Measurements from ENCODE around the gene CAB39L.
A peak's percentile ranks its signal among the peaks of the same experiment; 100 is the strongest.

The CAB39L gene

DNA sequence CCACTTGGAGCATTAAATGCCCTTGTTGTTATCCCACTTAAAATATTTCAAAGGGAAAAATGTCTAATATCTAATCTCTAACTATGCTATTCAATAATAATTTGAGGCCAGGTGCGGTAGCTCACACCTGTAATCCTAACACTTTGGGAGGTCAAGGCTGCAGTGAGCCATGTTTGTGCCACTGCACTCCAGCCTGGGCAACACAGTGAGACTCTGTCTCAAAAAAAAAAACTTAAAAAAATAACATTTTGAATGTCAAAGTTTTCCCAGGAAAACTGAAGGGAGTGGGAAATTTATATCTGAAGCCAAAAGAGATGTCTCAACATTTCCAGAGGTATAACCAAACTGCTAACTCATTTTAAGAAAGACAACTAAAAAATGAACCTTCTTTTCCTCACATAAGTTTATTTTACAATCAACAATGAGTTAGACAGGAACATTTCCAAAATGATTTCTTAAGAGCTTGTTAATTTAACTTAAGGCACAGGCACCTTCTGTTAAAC lies 47.9 kb downstream of the CAB39L start:
- no peak for DNase-seq

- DNase-seq: no peak
Measured at GRCh38 chr13:49395451-49395865, 48.4 kb downstream of the CAB39L start.

DNA sequence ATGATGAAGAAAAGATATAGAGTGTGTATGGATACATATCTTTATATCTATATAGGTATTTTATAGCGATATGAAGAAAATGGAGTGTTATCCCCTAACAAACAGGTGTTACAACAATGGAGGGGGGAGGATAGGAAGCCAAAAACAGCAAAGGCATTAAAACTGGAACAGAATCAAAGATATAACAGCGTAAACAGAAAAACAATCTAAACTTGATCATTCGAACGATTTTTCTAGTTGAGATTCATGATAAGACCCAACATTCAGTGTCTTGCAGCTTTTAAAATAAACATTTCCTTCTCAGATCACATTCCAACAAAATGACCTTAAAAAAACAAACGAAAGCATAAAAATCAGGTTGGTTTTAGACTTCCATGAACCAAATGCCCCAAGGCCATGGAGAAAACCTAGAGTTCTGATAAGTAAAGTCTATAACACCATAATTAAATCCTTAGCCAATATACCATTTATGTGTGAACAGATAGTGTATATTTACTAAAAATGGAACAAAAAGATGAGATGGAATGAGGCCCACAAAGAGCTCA lies 55.7 kb downstream of the CAB39L start:
- no peak for DNase-seq

GRCh38 chr13:49386664-49387063 lies 57.2 kb downstream of the CAB39L start:
- DNase-seq: no peak

DNA sequence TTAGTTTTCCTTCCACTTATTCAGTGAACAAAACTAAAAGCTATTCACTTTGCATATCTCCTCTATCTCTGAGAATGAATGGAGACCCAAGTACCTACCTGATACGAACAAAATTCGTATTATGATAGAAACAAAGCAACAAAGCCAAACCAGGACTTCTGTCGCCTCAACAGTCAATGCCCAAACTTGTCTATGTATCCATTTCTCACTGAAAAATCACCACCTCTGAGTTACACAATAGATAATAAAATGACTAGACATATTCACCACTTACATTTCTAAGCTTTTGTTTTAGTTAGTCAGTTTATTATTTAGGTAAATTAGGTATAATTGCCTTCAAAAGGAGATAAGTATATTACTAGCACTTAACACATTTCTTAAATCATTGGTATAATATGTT lies 67.7 kb downstream of the CAB39L start:
- no peak for DNase-seq

DNA sequence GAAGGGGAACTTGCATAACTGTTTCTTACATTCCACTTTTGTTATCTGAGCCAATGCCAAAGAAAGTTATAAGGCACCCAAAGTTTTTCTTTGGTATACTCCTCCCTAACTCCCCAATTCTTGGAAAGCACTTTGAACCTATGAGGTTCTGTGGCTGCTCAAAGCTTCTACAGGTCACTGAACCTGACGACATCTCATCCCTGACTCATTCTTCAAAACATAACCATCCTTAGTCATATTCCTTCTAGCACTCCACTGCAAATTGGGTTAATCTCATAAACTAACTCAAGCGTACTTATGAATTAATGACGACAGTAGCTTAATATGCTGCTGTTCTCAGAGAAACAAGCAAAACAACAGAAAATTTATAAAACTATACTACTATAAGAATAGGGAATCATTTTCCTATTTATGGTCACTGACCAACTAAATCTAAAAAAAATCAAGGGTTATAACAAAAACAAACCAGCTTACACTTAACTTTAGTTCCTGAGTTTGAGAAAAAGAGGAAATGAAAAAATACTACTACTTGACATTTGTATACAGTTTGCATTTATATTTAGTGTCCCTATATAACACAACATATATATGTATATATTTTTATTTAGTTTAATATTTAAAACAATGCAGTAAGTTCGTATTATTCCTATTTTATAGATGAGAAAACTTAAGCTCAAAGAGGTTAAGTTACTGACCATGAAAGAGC lies 69.1 kb downstream of the CAB39L start:
- DNase-seq: no peak

GRCh38 chr13:49373716-49374115 lies 70.1 kb downstream of the CAB39L start:
- no peak for DNase-seq

- peak in 3 of 6 experiments; percentile 74 to 85 (median 77) for DNase-seq
Measured at GRCh38 chr13:49371943-49372613, 71.8 kb downstream of the CAB39L start.

GRCh38 chr13:49370371-49370770 lies 73.5 kb downstream of the CAB39L start:
- no peak for DNase-seq

- DNase-seq: no peak
Measured at GRCh38 chr13:49369866-49370265, 74.0 kb downstream of the CAB39L start.

- no peak for DNase-seq
Measured at GRCh38 chr13:49368688-49369087, 75.2 kb downstream of the CAB39L start.

GRCh38 chr13:49367640-49368422 lies 76.0 kb downstream of the CAB39L start:
- DNase-seq: no peak

DNA sequence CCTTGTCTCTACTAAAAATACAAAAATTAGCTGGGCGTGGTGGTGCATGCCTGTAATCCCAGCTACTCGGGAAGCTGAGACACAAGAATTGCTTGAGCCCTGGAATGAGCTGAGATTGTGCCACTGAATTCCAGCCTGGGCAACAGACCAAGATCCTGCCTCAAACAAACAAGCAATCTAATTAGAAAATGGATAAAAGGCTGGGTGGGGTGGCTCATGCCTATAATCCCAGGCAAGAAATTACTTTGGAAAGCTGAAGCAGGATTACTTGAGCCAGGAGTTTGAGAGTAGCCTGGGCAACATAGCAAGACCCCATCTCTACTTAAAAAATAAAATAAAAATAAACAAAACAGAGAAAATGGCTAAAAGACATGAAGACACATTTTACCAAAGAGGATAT lies 77.0 kb downstream of the CAB39L start:
- no peak for DNase-seq

DNA sequence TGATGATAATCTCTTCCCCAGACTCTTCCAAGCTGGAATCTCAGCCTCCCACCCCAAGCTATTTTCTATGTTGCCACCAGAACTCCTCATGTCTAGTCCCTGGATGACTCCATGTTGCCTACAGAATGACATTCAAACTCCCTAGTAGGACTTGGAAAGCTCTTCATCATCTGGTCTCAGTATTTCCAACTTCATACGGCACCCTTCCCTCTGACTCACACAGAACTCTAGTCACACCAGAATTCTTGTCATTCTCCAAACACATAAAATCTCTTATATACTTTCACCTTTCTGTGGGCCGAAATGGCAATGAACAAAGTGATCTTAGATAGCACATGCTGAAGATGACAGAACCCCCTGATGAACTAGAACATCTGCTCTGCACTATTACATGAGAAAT lies 86.2 kb downstream of the CAB39L start:
- DNase-seq: no peak

GRCh38 chr13:49356223-49356622 lies 87.6 kb downstream of the CAB39L start:
- DNase-seq: no peak

DNA sequence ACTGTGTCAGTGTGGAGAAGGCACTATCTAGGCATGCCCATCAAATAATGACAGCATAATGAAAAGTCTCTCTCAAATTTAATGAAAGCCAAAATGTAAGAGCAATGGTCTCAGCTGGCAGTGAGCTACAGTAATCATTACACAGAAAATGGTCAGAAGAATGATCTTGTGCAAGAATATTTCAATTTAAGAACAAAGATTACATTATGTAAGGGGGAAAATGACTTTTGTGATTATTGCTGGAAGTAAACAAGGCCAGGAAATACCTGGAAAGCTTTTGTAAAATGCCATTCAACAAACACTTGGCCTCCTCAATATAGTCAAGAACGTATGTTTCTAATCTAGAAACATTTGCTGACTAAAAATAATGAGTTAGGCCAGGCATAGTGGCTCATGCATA lies 89.1 kb downstream of the CAB39L start:
- DNase-seq: no peak

- DNase-seq: no peak
Measured at GRCh38 chr13:49353908-49354307, 90.0 kb downstream of the CAB39L start.

GRCh38 chr13:49351871-49352270 lies 92.0 kb downstream of the CAB39L start:
- no peak for DNase-seq

- DNase-seq: no peak
Measured at GRCh38 chr13:49348751-49349150, 95.1 kb downstream of the CAB39L start.

DNA sequence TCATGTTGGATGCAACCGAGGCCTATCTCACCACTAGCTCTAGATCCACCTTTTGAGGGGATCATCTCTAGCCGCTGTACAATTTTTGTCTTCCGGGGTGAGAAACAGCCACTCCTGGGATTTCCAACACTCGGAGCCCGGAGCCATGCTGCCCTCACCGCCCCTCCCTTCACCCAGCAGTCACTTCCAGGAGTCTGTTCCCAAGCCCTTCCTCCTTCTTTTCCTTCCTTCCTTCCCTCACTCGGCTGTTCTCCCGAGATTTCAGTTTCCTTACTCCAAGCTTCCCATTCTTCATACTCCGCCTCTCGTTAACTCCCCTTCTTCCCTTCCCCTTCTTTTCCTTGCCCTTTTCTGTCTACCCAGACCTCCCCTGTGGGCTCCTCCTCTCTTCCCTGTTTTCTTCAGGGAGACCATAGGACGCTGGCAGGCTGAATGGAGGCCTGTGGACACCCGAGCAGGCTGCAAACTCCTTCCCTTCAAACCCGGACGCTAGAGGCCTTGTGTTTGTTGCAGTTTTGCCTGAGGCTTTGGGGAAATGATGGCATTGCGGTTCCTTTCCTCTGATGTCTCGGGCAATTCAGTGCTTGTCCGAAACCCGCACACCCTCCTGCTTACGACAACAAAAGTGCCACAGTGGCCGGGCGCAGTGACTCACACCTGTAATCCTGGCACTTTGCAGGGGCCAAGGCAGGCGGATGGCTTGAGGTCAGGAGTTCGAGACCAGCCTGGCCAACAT lies 96.0 kb downstream of the CAB39L start:
- no peak for DNase-seq

DNA sequence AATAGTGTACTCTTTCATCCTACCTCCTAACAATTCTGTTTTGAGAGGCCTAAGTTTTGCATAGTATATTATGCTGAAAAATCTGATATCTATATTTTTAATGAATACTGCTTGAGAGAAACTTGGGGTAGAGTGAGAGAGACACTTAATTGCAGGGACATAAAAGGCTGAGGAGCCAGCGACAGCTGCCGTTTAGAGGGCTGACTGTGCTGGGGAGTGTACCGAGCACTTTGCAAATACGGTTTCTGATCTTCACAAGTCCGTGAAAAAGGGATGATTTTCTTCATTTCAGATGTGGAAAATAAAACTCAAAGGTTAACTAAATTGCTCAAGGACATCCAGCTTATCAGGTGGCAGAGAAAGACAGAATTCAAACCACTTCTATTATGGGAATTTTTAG lies 97.4 kb downstream of the CAB39L start:
- DNase-seq: no peak

DNA sequence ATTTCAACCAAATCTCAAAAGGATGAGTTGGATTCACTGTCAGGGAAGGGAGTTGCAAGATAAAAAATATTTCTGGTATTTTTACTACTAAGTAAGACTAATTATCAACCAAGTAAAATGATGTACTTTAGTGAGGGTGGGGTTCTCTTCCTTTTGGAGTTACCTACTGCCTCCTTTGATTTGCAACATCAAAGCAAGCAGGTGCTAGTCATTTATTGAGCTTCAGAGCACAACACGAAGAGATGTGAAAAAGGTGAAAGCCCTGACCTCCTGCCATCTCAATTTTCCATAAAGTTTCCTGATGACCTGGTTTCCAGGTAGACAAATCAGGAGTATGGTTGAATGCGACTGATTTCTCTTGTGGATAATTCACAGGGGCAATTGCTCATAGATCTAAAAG lies 100.1 kb downstream of the CAB39L start:
- no peak for DNase-seq

- no peak for DNase-seq
Measured at GRCh38 chr13:49343255-49343654, 100.6 kb downstream of the CAB39L start.

Data from stimulated activated naive CD4-positive, alpha-beta T cell (primary cell).